ENCODE data around the gene FAM210A.

Gene FAM210A

GRCh38 chr18:13649397-13650390 is 76.7 kb downstream of the FAM210A start:
- in situ Hi-C loops (cut with MboI; ENCODE audit: low sequenced_read_pairs): no loop called here

DNA sequence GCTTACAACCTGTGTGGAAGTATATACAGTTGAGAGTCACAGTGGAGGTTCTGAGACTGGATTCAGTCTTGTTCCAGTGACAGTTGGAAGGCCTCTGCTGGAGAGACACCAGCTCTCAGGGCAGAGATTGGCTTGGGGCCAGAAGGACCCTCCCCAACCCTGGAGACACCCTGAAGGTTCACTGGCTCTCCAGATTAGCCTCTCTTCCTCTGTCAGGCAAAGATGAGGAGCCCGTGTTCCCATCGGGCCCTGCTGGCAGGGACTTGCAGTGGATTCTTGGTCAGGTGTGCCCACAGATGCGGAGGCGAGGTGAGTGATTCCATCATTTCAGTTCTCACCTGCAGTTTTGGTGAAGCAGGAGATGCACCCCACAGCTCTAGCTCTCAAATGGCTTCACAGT is 78.6 kb downstream of the FAM210A start:
- in situ Hi-C loops (cut with MboI; ENCODE audit: low sequenced_read_pairs): no loop called here

DNA sequence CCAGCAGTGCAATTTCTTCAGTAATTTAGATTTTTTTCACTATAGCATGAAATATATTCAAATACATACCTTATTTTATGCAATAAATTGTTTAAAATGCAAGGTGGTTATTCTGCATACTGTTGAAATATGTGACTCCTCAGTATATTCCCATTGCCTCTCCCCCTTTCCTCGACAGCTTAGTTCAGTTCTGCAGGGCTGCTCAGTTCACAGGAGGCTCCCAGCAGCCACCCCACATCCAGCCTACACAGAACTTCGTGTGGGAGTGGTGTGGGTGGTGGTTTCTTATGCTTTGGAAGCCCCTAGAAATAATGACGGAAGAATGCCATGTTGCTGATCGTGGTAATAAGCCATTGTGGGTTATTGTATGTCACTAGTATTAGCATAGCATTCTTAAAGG is 79.7 kb downstream of the FAM210A start:
- in situ Hi-C loops (cut with MboI; ENCODE audit: low sequenced_read_pairs): no loop called here

- in situ Hi-C loops (cut with MboI; ENCODE audit: low sequenced_read_pairs): no loop called here
These were observed 81.3 kb downstream of the FAM210A start for GRCh38 chr18:13645093-13645492.

DNA sequence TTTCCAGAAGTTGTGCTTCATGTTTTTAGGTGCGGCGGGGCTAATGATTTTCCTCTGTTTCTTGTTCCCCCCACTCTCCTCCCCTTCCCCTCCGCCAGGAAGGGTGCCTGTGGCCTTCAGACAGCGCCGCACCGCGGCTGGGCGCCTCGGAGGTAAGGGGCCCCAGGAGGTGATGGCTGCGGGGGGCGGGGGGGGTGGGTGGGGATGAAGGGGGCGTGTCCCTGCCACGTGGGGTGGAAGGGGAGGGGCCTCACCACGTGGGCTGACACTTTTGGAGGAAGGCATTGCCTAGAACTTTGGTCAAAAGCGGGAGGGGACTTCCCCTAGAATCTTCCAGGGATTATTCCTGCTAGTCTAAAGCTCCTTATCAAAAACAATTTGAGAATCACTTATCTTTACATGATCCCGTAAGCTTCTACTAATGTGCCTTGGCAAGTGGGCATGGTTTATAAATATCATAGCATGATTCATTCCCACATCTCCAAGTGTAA is 83.1 kb downstream of the FAM210A start:
- in situ Hi-C loops (cut with MboI; ENCODE audit: low sequenced_read_pairs): no loop called here

GRCh38 chr18:13642440-13642827 is 83.9 kb downstream of the FAM210A start:
- in situ Hi-C loops (cut with MboI; ENCODE audit: low sequenced_read_pairs): no loop called here

DNA sequence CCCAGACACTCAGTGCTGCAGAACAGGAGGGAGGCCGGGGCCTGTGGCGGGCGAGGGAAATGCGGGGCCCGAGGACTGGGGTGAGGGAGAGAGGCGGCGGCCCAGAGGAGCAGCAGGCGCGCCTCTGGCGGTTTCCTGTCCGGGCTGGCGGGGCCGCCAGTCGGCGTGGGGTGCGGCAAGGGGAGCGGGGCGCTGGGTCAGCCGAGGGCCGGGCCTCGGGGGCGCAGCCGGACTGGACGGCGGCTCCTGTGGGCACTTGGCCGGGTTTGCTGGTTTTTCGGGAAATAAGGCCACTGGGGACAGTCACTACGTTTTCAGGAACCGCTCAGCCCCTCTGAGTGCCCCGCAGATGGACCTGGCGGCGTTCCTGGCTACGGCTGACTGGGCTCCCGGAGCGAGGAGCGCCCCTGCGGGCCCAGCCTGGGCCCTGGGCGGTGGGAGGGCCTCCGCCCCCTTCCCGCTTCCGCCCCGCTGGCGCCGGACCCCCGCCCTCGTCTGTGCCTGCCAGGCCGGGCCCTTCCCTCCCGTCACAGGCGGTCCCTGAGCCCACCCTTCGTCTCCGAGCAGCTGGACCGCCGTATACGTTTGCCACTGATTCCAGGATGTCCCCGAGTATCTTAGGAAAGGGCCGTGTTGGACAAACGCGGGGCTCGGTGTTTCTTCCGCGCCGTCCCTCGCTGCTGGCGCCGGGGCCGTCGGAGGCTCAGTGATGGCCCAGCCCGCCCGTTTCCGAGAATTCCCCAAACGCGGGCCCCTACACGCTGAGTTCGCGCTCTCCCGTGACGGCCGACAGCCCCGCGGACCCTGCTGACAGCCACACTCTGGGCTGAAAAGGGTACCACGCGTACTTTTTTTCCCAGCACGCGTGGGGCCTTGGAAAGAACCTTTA is 84.6 kb downstream of the FAM210A start:
- in situ Hi-C loops (cut with MboI; ENCODE audit: low sequenced_read_pairs): no loop called here

DNA sequence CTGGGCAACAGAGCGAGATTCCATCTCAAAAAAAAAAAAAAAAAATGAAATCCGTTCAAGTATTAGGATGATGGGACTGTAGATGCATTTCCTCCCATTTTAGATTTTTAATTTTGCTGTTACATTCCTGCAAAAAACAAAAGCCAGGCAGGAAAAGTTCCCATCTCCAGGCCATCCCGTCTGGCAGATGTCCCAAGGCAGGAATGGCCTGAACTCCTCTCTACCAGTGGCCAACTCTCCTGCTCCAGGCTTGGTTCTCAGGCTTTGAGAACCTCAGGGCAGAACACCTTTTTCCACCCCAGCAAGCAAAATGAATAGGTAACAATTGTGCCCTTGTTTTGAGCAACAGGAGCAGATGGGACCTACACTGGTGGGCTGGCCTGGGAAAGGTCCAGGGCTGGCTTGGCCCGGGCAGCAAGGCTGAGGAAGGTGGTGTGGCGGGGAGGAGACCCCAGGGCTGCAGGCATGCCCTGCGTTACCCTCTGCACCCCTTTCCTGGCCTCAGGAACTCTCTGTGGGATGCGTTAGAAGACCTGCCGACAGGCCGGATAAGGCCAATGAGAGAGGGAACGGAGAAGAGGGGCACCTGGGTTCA is 86.0 kb downstream of the FAM210A start:
- in situ Hi-C loops (cut with MboI; ENCODE audit: low sequenced_read_pairs): no loop called here

- in situ Hi-C loops (cut with MboI; ENCODE audit: low sequenced_read_pairs): no loop called here
These were observed 87.4 kb downstream of the FAM210A start for GRCh38 chr18:13638719-13639595.

DNA sequence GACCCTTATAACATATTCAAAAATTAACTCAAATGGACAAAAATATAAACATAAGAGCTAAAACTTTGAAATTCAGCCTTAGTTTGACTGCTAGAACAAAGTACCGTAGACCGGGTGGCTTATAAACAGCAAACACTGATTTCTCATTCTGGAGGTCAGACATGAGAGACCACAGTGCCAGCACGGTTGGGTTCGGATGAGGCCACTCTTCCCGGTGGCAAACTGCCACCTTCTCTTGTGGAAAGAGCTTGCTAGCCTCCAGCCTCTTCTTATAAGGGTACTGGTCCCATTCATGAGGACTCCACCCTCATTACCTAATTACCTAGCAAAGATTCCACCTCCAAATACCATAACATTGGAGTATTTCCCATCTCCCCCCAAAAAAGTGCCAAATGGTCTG is 91.3 kb downstream of the FAM210A start:
- in situ Hi-C loops (cut with MboI; ENCODE audit: low sequenced_read_pairs): no loop called here

GRCh38 chr18:13633700-13634099 is 92.7 kb downstream of the FAM210A start:
- in situ Hi-C loops (cut with MboI; ENCODE audit: low sequenced_read_pairs): no loop called here

DNA sequence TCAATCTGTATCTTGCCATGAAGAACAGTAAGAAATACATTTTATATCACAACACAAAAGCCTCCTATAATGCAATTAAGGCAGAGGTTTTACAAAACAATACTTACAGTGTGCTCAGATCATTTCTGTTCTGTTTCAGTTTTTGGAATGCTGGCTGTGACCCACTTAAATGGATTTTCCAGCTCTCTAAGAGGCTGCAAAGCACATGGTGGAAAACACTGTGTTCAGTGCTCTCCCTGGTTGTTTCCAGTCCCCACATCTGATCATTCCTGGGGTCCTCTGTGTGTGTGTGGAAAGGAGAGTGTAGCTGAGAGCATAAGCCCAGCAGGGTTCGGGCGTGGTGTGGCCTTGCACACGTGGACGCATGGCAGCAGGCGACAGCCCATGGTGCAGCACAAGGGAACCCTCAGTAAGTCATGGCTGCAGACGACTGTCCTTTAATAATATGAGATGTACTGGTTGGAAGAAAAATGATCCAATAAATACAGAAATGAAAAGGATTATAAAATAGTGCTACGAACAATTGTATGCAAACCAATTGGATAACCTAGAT is 95.6 kb downstream of the FAM210A start:
- in situ Hi-C loops (cut with MboI; ENCODE audit: low sequenced_read_pairs): no loop called here

- in situ Hi-C loops (cut with MboI; ENCODE audit: low sequenced_read_pairs): no loop called here
These were observed 96.3 kb downstream of the FAM210A start for GRCh38 chr18:13629841-13630715.

- in situ Hi-C loops (cut with MboI; ENCODE audit: low sequenced_read_pairs): no loop called here
These were observed 98.1 kb downstream of the FAM210A start for GRCh38 chr18:13628211-13628610.

DNA sequence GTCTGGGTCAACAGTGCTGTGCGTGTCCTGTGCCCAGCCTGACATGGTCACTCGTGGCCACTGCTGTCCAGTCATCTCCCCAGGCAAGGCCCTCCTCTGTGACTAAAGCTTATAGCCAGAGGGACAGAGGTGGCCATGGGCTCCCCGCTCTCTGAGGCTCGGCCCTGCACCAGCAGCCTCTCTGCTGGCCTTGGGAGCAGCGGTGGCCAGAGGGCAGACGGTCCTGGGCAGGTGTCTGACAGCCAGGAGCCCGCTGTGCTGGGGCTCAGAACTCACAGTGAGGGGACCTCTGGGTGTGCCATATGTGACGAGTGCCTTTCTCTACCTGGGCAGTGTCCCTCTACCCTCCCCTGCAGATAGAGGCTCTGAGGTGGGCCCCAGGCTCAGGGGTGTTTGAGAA is 98.7 kb downstream of the FAM210A start:
- in situ Hi-C loops (cut with MboI; ENCODE audit: low sequenced_read_pairs): no loop called here

DNA sequence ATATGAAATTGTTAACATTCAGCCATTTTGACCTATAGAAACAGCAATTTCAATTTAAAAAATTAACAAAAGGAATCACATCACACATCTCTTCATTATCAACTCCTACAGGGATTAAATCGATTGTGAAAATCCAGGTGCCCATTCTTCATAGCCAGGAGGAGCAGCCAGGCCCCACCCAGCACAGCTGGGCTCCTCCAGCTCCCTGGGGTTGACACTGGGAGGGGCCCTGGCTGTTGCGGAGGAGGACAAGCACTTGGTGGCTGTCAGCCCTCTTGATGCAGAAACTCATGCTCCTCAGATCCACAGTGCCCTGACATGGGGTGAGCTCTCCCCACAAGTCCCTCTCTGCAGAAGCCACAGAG is 99.8 kb downstream of the FAM210A start:
- in situ Hi-C loops (cut with MboI; ENCODE audit: low sequenced_read_pairs): no loop called here

- in situ Hi-C loops (cut with MboI; ENCODE audit: low sequenced_read_pairs): no loop called here
These were observed 100.4 kb downstream of the FAM210A start for GRCh38 chr18:13625843-13626543.

- in situ Hi-C loops (cut with MboI; ENCODE audit: low sequenced_read_pairs): no loop called here
These were observed 101.0 kb downstream of the FAM210A start for GRCh38 chr18:13625355-13625754.
